ENCODE measurements around the gene PLPP3. TPM values are rescaled to one million over a fixed set of nuclear protein-coding genes. Genes with fewer than 3 reads are reported as not detected.

PLPP3 gene
- total and polyA plus RNA-seq, 9 of the 15 experiments (the other 6 are each of a cell fraction or from before 2014, with no cell fraction given) = 0.07 to 0.54 (median 0.20) TPM

GRCh38 chr1:56576880-56577405, 2.4 kb downstream of the PLPP3 start (continued):
- TF ChIP-seq MGA (IDR thresholded peaks at IDR 0.05) (no peak), SMC3 (conservative IDR thresholded peaks at IDR 0.05; ENCODE audit: insufficient read depth, low read depth, low read length) (peak; percentile 38; the same call in 1 of the 2 replicates), CTCF (IDR thresholded peaks at IDR 0.05 in 2 of 3, conservative IDR thresholded peaks at IDR 0.05 in 1 of 3; ENCODE audit: insufficient read depth in 2 of 3, low read depth in 1 of 3, low read length in 3 of 3) (peak in 2 of 3 experiments; percentile 25 to 55; a peak in 3 of 6 replicates), TSC22D4 (tag; IDR thresholded peaks at IDR 0.05) (no peak), ZNF232 (CRISPR knock-in tag; IDR thresholded peaks at IDR 0.05) (no peak), PTRF (tag; IDR thresholded peaks at IDR 0.05) (no peak)
